B cell (primary cell): ENCODE measurements around the gene MEOX2. TPM values are rescaled to one million over a fixed set of nuclear protein-coding genes. Genes with fewer than 3 reads are reported as not detected.

ENCODE experiments used
- ATAC-seq: fragments of 200-7000 bp; cut with Tn5 transposase; one replicate; pipeline ENCODE4 v1.10.0; 2021; ENCODE audit warnings: low read depth, mild to moderate bottlenecking, moderate number of reproducible peaks, moderate library complexity
- CTCF ChIA-PET: fragments of 350-600 bp; sonication (Branson Sonifier 250); formaldehyde crosslinking; loops from one replicate; lab custom pipeline; 2021; ENCODE audit warnings: antibody characterized with exemption, inconsistent platforms; lab: Charles Lee
- POLR2A ChIA-PET: fragments of 350-600 bp; sonication (Branson Sonifier 250); formaldehyde crosslinking; loops from one replicate; lab custom pipeline; 2021; ENCODE audit warnings: antibody characterized with exemption; lab: Charles Lee
- DNase-seq: peaks from one replicate; pipeline ENCODE4 v3.0.0; 2013
- H2AFZ ChIP-seq: 2 replicates; pipeline ENCODE4 v1.6.1; 2012; ENCODE audit warnings: mild to moderate bottlenecking, low read depth, low read length; ENCODE audit not compliant: insufficient read depth, poor library complexity, severe bottlenecking
- H3K27ac ChIP-seq, 2 donors: 1 replicate in 1 of 2; 2 replicates in 1 of 2; pipeline ENCODE4 v1.5.1; 2012 to 2013; ENCODE audit warnings: low read length in 2 of 2, mild to moderate bottlenecking in 2 of 2, moderate library complexity in 1 of 2
- H3K27me3 ChIP-seq, 4 experiments: fragments of 200-600 bp in 1 of 4; sonication (generic) in 1 of 4; replicated peaks in 1 of 4; 1 replicate in 2 of 4; 2 replicates in 2 of 4; pipeline versions ENCODE4 v1.6.1 to v1.7.0; 2013 to 2016; ENCODE audit warnings: low read length in 3 of 4, mild to moderate bottlenecking in 2 of 4, mixed read lengths in 1 of 4, moderate library complexity in 1 of 4; ENCODE audit not compliant: insufficient read depth in 4 of 4, control insufficient read depth in 3 of 4; ENCODE audit errors: control extremely low read depth in 1 of 4
- H3K36me3 ChIP-seq, 2 experiments: replicated peaks in 1 of 2; 1 replicate in 1 of 2; 2 replicates in 1 of 2; pipeline versions ENCODE4 v1.6.1 to v1.7.1; 2013; ENCODE audit warnings: low read length in 1 of 2; ENCODE audit not compliant: insufficient read depth in 2 of 2, control insufficient read depth in 1 of 2; ENCODE audit errors: control extremely low read depth in 1 of 2, extremely low read depth in 1 of 2
- H3K4me1 ChIP-seq, 2 donors: fragments of 200-600 bp in 1 of 2; sonication (generic) in 1 of 2; 1 replicate in 1 of 2; 2 replicates in 1 of 2; pipeline versions ENCODE4 v1.5.1 to v1.6.1; 2013 to 2017; ENCODE audit warnings: low read length in 2 of 2; ENCODE audit not compliant: control insufficient read depth in 2 of 2, insufficient read depth in 2 of 2
- H3K4me2 ChIP-seq: replicated peaks from 2 replicates; pipeline ENCODE3; 2012; ENCODE audit warnings: mild to moderate bottlenecking, low read depth, low read length; ENCODE audit not compliant: poor library complexity, severe bottlenecking
- H3K4me3 ChIP-seq, 5 experiments: fragments of 200-600 bp in 1 of 5; sonication (generic) in 1 of 5; 1 replicate in 3 of 5; 2 replicates in 2 of 5; pipeline versions ENCODE4 v1.5.1 to v1.7.0; 2011 to 2016; ENCODE audit warnings: low read length in 4 of 5, mild to moderate bottlenecking in 4 of 5, low read depth in 2 of 5, control low read depth in 1 of 5, moderate library complexity in 1 of 5; ENCODE audit not compliant: insufficient read depth in 1 of 5; ENCODE audit errors: control extremely low read depth in 1 of 5, extremely low read depth in 1 of 5
- H3K79me2 ChIP-seq: fragments of 200-600 bp; sonication (generic); one replicate; pipeline ENCODE4 v1.6.0; 2016; ENCODE audit warnings: low read length; ENCODE audit not compliant: control insufficient read depth, insufficient read depth
- H3K9ac ChIP-seq: fragments of 200-600 bp; sonication (generic); 2 replicates; pipeline ENCODE4 v1.6.1; 2017; ENCODE audit warnings: mild to moderate bottlenecking, low read length, moderate library complexity
- H3K9me3 ChIP-seq, 3 donors: one replicate each; pipeline versions ENCODE4 v1.6.1 to v1.7.1; 2013; ENCODE audit warnings: low read length in 2 of 3; ENCODE audit not compliant: control insufficient read depth in 2 of 3, insufficient read depth in 1 of 3; ENCODE audit errors: control extremely low read depth in 1 of 3
- H4K20me1 ChIP-seq: 2 replicates; pipeline ENCODE4 v1.6.0; 2012; ENCODE audit warnings: mild to moderate bottlenecking, low read length; ENCODE audit not compliant: insufficient read depth, control insufficient read depth, poor library complexity, severe bottlenecking
- H3K27ac Mint-ChIP-seq: one replicate; pipeline ENCODE4 v1.8.0; 2021; ENCODE audit warnings: mixed read lengths
- H3K27me3 Mint-ChIP-seq: one replicate; pipeline ENCODE4 v1.8.0; 2021; ENCODE audit warnings: mixed read lengths
- H3K4me1 Mint-ChIP-seq: one replicate; pipeline ENCODE4 v1.8.0; 2021; ENCODE audit warnings: mixed read lengths
- H3K4me3 Mint-ChIP-seq: one replicate; pipeline ENCODE4 v1.8.0; 2021; ENCODE audit warnings: mixed read lengths
- H3K9me3 Mint-ChIP-seq: one replicate; pipeline ENCODE4 v1.8.0; 2022; ENCODE audit warnings: mixed read lengths; ENCODE audit not compliant: insufficient read depth
- CTCF ChIP-seq: fragments of 200-600 bp; IDR thresholded peaks from one replicate; pipeline ENCODE4 v1.8.0; 2022; ENCODE audit warnings: antibody characterized with exemption, mild to moderate bottlenecking
- EZH2 ChIP-seq: IDR thresholded peaks from 2 replicates; pipeline ENCODE4 v1.6.1; 2012; ENCODE audit warnings: borderline replicate concordance, low read depth, mild to moderate bottlenecking, moderate library complexity, low read length; ENCODE audit not compliant: insufficient read depth, poor library complexity, severe bottlenecking
- WGBS: methylation state at CpG from one replicate; pipeline ENCODE4 v1.1.5; 2013; ENCODE audit warnings: missing lambda C conversion rate; ENCODE audit not compliant: insufficient coverage; 5-methylcytosine and 5-hydroxymethylcytosine counted together
- intact Hi-C: fragments of 100-400 bp; cut with micrococcal nuclease; formaldehyde crosslinking; loops from one replicate; pipeline ENCODE4 v1.10.0; 2022
- polyA plus RNA-seq: library from polyadenylated mRNA; depleted of rRNA; stranded (reverse); fragments of >200 nt; gene quantifications from 2 replicates; pipeline ENCODE4 v1.2.3, GENCODE V29; 2012
- total RNA-seq, 2 donors: library from RNA; stranded (reverse); fragments of 120-200 nt in 1 of 2; gene quantifications; 1 replicate in 1 of 2; 2 replicates in 1 of 2; pipeline versions ENCODE4 v1.2.3 to v1.2.4, GENCODE V29; 2013 to 2022

Gene MEOX2
- total and polyA plus RNA-seq, 2 donors (not counting 1 experiment from before 2014, with no cell fraction given) = not detected

- ChIA-PET POLR2A (no interaction called here), CTCF (no interaction called here)
- DNase-seq (no peak), ATAC-seq (no peak)
- Mint-ChIP-seq H3K27me3 (no peaks in the 10 kb centered on the region), H3K4me3 (no peak overlapping the region), H3K4me1 (no peaks in the 10 kb centered on the region), H3K9me3 (no peaks in the 10 kb centered on the region), H3K27ac (no peak overlapping the region)
- H3K27me3 ChIP-seq = no peaks in the 10 kb centered on the region
- no peak overlapping the region for H3K4me2 ChIP-seq
- no CpG with 5 or more reads among the region's 2 CpGs for WGBS
- H3K4me3 ChIP-seq = no peak overlapping the region
- H3K79me2 ChIP-seq = no peaks in the 10 kb centered on the region
- peaks cover 0 to 2% (median 0%) of the 10 kb centered on the region in 3 donors for H3K9me3 ChIP-seq
- intact Hi-C loops = no loop called here
- H3K36me3 ChIP-seq = no peaks in the 10 kb centered on the region
- H3K27ac ChIP-seq = no peak overlapping the region
- TF ChIP-seq EZH2 (no peak), CTCF (no peak)
- no peak overlapping the region for H2AFZ ChIP-seq
- no peak overlapping the region for H3K9ac ChIP-seq
- no peaks in the 10 kb centered on the region for H3K4me1 ChIP-seq
- H4K20me1 ChIP-seq = no peaks in the 10 kb centered on the region
These were observed 68.2 kb downstream of the MEOX2 start for GRCh38 chr7:15618275-15618674.

DNA sequence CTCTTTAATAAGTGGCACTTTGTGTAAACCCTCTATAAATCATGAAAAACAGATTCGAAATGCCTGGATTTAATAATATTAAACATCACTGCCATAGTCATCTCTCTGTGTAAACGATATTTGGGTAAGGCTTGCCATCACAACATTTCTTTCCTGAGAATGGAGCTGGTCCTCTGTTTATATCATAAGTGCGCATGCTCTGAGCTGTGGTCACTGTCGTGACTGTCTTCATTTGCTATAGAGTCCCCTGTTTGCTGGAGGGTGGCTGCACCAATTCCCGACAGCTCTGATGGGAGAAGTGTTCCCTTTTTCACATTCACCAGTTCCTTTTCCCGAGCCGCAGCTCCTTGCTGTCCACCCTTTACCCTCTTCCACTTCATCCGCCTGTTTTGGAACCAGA lies 74.3 kb downstream of the MEOX2 start:
- 80% methylated on average over 1 of the region's 8 CpGs for WGBS
- no peaks in the 10 kb centered on the region for H4K20me1 ChIP-seq
- H3K9ac ChIP-seq = no peak overlapping the region
- intact Hi-C loops = no loop called here
- DNase-seq (no peak), ATAC-seq (no peak)
- H2AFZ ChIP-seq = no peak overlapping the region
- no peaks in the 10 kb centered on the region for H3K36me3 ChIP-seq
- Mint-ChIP-seq H3K27me3 (no peaks in the 10 kb centered on the region), H3K4me3 (no peak overlapping the region), H3K4me1 (no peaks in the 10 kb centered on the region), H3K9me3 (no peaks in the 10 kb centered on the region), H3K27ac (no peak overlapping the region)
- H3K27me3 ChIP-seq = no peaks in the 10 kb centered on the region
- ChIA-PET POLR2A (no interaction called here), CTCF (no interaction called here)
- H3K9me3 ChIP-seq = no peaks in the 10 kb centered on the region
- no peak overlapping the region for H3K4me3 ChIP-seq
- no peaks in the 10 kb centered on the region for H3K4me1 ChIP-seq
- H3K27ac ChIP-seq = no peak overlapping the region
- no peak overlapping the region for H3K4me2 ChIP-seq
- TF ChIP-seq EZH2 = no peak
- no peak for TF ChIP-seq CTCF
- H3K79me2 ChIP-seq = no peaks in the 10 kb centered on the region
